GM13977 (cell line): ENCODE measurements around the gene MYBPC1.

ENCODE experiments used
- DNase-seq: peaks from one replicate; pipeline ENCODE4 v3.0.0; 2012; ENCODE audit warnings: low spot score
- in situ Hi-C: fragments of 300-500 bp; cut with MboI; formaldehyde crosslinking; loops from one replicate; pipeline ENCODE4 v1.12.0; 2022; ENCODE audit warnings: low sequenced_read_pairs, low pct_unique_long_range_greater_than_20kb, mixed read lengths, inconsistent platforms; ENCODE audit not compliant: unreplicated experiment
- TF ChIP-seq, protein P1 (sequence below): IDR thresholded peaks from 2 replicates; pipeline ENCODE4 v1.5.1; 2012; ENCODE audit warnings: mild to moderate bottlenecking, control low read depth; ENCODE audit not compliant: insufficient read depth; ENCODE audit errors: extremely low read depth, missing control alignments

Gene MYBPC1

DNA sequence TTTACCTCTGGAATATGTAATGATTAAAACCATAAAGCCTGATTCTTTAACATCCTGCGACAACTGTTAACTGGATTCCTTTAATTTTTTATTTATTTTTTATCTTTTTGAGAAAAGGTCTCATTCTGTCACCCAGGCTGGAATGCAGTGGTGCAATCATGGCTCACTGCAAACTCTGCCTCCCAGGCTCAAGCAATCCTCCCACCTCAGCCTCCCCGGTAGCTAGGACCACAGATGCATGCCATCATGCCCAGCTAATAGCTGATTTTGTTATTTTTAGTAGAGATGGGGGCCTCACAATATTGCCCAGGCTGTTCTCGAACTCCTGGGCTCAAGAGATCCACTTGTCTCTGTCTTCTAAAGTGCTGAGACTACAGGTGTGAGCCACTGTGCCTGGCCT, 3.7 kb downstream of the MYBPC1 start:
- TF ChIP-seq, protein P1, sequence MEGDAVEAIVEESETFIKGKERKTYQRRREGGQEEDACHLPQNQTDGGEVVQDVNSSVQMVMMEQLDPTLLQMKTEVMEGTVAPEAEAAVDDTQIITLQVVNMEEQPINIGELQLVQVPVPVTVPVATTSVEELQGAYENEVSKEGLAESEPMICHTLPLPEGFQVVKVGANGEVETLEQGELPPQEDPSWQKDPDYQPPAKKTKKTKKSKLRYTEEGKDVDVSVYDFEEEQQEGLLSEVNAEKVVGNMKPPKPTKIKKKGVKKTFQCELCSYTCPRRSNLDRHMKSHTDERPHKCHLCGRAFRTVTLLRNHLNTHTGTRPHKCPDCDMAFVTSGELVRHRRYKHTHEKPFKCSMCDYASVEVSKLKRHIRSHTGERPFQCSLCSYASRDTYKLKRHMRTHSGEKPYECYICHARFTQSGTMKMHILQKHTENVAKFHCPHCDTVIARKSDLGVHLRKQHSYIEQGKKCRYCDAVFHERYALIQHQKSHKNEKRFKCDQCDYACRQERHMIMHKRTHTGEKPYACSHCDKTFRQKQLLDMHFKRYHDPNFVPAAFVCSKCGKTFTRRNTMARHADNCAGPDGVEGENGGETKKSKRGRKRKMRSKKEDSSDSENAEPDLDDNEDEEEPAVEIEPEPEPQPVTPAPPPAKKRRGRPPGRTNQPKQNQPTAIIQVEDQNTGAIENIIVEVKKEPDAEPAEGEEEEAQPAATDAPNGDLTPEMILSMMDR: no peak
- in situ Hi-C loops: no loop called here
- no peak for DNase-seq

DNA sequence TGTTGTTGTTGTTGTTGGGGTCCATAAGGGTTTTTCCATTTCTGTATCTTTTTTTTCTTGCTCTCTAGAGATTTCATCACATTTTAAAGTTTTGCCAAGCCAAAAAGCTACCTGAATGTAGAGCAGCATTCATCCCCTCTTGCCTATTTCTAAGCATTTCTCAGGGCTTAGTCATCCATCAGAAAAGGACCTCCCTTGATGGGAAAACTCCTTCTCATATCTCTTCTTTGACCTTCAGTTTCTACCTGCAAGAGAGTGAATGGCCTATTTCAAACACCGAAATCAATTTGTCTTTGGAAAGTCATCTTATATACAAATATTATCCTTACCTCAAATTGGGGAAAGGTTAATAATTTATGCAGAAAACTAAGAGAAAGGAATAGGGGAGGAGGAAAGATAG, 4.5 kb downstream of the MYBPC1 start:
- TF ChIP-seq, protein P1: no peak
- DNase-seq: no peak
- in situ Hi-C loops: no loop called here

DNA sequence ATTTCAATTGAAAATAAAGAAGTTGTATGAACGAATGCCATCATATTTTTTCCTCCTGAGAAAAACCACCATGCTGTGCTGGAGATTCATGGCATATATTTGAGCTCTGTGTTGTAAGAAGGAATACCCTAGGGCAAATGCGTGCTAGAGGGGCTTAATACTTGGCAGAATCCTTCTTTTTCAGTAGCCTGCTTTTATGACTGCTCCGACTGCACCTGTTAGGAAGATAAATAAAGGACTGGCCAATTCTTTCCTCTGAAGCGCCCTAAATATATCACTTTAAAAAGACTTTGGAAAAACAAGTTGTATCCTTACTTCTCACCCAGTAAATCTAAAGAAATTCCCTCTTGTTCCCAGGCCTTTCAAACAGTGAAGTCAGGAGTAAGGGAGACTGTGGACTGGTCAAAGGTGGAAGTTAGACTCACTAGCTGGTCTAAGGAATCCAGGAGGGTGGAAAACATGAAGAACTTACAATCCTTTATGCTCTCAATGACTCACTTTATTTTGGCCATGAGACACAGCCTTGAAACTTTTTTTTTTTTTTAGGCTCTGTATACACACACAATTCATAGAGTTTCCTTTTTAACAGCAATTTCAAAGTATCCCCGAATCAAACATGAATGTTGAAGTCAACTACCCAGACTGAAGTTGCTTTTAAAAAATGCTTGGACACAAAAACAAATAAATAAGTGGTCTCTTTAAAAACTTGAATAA, 5.2 kb downstream of the MYBPC1 start:
- DNase-seq: no peak
- TF ChIP-seq, protein P1: no peak
- in situ Hi-C loops: no loop called here

DNA sequence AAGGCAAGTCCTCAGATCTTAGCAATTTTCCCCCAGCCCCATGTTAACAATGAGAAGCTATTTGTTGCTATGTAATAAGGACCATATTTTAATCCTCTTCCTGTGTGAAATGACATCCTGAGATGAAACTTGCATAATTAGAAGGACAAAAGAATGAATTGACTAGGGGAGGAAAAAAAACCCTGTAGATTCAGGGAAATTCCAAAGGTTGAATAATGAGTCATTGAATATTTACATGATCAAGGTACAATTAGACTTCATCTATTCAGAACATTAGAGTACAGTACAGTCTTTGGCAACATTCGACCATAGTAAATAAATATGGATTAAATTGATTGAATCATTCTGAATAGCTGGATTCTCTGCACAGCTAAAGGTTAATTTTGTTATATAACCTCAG, 9.4 kb downstream of the MYBPC1 start:
- TF ChIP-seq, protein P1: no peak
- in situ Hi-C loops: no loop called here
- no peak for DNase-seq

DNA sequence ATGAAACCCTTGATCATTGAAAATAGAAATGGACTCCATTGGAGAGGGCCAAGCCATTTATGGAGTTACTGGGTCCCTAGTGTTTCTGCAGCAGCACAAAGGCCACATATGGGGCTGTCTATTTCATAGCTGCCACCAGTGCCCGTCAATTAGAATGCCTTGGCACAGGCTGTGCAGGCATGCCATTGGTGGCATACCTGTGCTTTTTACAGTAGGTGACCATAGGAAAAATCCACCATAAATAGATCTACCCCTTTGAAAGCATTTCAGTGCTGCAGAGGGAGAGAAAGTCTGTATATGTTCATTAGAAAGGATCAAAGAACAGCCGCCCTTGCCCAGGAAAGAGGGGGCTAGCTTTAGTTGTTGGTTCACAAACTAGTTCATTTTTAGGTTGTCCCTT, 13.1 kb downstream of the MYBPC1 start:
- TF ChIP-seq, protein P1: no peak
- DNase-seq: no peak
- in situ Hi-C loops: no loop called here

DNA sequence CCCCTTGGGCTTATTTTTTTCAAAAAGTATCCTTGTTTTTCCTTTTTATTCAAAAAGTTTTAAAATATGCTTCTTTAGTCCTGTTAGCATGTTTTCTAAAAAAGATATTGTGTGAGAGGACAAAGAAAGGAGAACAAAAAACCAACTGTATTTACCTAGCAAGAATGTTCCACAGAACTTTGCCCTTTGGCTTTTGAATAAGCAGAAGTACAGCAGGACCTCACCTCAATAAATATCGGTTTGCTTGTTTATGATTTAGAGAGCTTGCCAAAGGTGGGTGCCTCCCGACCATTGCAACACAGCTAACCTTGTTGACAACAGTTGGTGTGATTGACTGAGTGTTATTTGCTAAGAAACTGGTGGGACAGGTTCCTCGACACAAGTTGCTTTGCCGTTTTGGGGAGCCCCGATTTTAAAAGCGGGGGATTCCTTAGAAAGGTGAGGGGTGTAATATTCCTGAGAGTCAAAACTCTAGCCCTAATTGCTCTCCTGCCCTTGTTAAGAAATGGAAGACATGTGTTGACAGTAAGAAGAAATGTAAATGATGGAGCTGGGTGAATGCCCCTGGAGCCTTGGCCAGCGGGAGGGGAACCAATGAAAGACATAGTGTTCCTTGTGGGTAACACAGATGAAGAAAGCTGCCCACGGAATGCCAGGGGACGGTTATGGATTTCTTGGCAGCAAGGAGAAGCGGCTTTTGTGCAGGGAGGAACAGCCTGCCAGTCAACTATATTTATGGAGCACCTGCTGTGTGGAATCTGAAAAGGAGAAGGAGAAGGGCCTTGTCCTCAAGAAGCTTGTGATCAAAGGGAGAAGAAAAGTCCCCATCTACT, 13.7 kb downstream of the MYBPC1 start:
- no peak for DNase-seq
- in situ Hi-C loops: no loop called here
- TF ChIP-seq, protein P1: no peak
